HG03095 (cell line): ENCODE results near the gene SH2D3A.
A peak's percentile ranks its signal among the peaks of the same experiment; 100 is the strongest.
"Not testable (repeated sequence)": the region's sequence is repeated elsewhere in the genome, so short reads cannot be mapped to it uniquely, and the experiment has no call there.

Experiments used
- ATAC-seq: cut with Tn5 transposase; IDR thresholded peaks from one replicate; pipeline ENCODE4 v1.9.1; 2021; ENCODE audit warnings: moderate library complexity; ENCODE audit not compliant: unreplicated experiment

The SH2D3A gene

GRCh38 chr19:6767357-6768235 lies at the start of gene SH2D3A:
TSS of gene SH2D3A (minus strand) at chr19:6767435. CDS start at chr19:6763748, 3,687 bp downstream.
- peak; percentile 62 for ATAC-seq

- no peak for ATAC-seq
These were observed 46.4 kb upstream of the SH2D3A start for GRCh38 chr19:6813659-6814058.

GRCh38 chr19:6812612-6813011 lies 45.4 kb upstream of the SH2D3A start:
- ATAC-seq = no peak

GRCh38 chr19:6811906-6812305 lies 44.7 kb upstream of the SH2D3A start:
- ATAC-seq = no peak

GRCh38 chr19:6811378-6811777 lies 44.1 kb upstream of the SH2D3A start:
- no peak for ATAC-seq

- no peak for ATAC-seq
These were observed 42.0 kb upstream of the SH2D3A start for GRCh38 chr19:6809262-6809661.

- ATAC-seq = no peak
These were observed 41.3 kb upstream of the SH2D3A start for GRCh38 chr19:6808494-6808893.

GRCh38 chr19:6807291-6807690 lies 40.1 kb upstream of the SH2D3A start:
- no peak for ATAC-seq

GRCh38 chr19:6806488-6806887 lies 39.3 kb upstream of the SH2D3A start:
- ATAC-seq = no peak

GRCh38 chr19:6803036-6803404 lies 35.8 kb upstream of the SH2D3A start:
- no peak for ATAC-seq

GRCh38 chr19:6802336-6803035 lies 35.3 kb upstream of the SH2D3A start:
- peak; percentile 47 for ATAC-seq

- no peak for ATAC-seq
These were observed 34.4 kb upstream of the SH2D3A start for GRCh38 chr19:6801485-6802086.

- no peak for ATAC-seq
These were observed 33.8 kb upstream of the SH2D3A start for GRCh38 chr19:6800991-6801484.

GRCh38 chr19:6800160-6800790 lies 33.0 kb upstream of the SH2D3A start:
- not testable (repeated sequence) for ATAC-seq

- no peak for ATAC-seq
These were observed 30.4 kb upstream of the SH2D3A start for GRCh38 chr19:6797646-6798045.

GRCh38 chr19:6796278-6796677 lies 29.0 kb upstream of the SH2D3A start:
- no peak for ATAC-seq

- no peak for ATAC-seq
These were observed 27.6 kb upstream of the SH2D3A start for GRCh38 chr19:6794686-6795431.

- no peak for ATAC-seq
These were observed 26.7 kb upstream of the SH2D3A start for GRCh38 chr19:6793973-6794372.

GRCh38 chr19:6793411-6793810 lies 26.2 kb upstream of the SH2D3A start:
- no peak for ATAC-seq

GRCh38 chr19:6791237-6791636 lies 24.0 kb upstream of the SH2D3A start:
- no peak for ATAC-seq
